ENCODE results near the gene MTCP1. TPM values are rescaled to one million over a fixed set of nuclear protein-coding genes. Genes with fewer than 3 reads are reported as not detected.

The MTCP1 gene
- total RNA-seq, 1 donor from 2014 or later, result 0.29 TPM

GRCh38 chrX:155055494-155055893, 15.4 kb downstream of the MTCP1 start:
- H3K4me3 ChIP-seq (ENCODE audit: low read depth, low read length), result no peak overlapping the region
- DNase-seq (ENCODE audit: low read depth), result no peak
- no peak for TF ChIP-seq CTCF (conservative IDR thresholded peaks at IDR 0.05; ENCODE audit: low read depth, low read length)

- no peak for TF ChIP-seq CTCF (conservative IDR thresholded peaks at IDR 0.05; ENCODE audit: low read depth, low read length)
- no peak overlapping the region for H3K4me3 ChIP-seq (ENCODE audit: low read depth, low read length)
- no peak for DNase-seq (ENCODE audit: low read depth)
Measured at GRCh38 chrX:155054255-155054654, 16.7 kb downstream of the MTCP1 start.

- TF ChIP-seq CTCF (conservative IDR thresholded peaks at IDR 0.05; ENCODE audit: low read depth, low read length), result no peak
- DNase-seq (ENCODE audit: low read depth), result no peak
- H3K4me3 ChIP-seq (ENCODE audit: low read depth, low read length), result no peak overlapping the region
Measured at GRCh38 chrX:155053656-155054055, 17.3 kb downstream of the MTCP1 start.

- TF ChIP-seq CTCF (conservative IDR thresholded peaks at IDR 0.05; ENCODE audit: low read depth, low read length), result no peak
Measured at GRCh38 chrX:155052738-155053498, 18.0 kb downstream of the MTCP1 start.

GRCh38 chrX:155048977-155049619, 21.8 kb downstream of the MTCP1 start:
- no peak overlapping the region for H3K4me3 ChIP-seq (ENCODE audit: low read depth, low read length)
- peak; percentile 76 for TF ChIP-seq CTCF (conservative IDR thresholded peaks at IDR 0.05; ENCODE audit: low read depth, low read length)
- DNase-seq (ENCODE audit: low read depth), result no peak

More at GRCh38 chrX:155052738-155053498, 18.0 kb downstream of the MTCP1 start:
- DNase-seq (ENCODE audit: low read depth), result no peak
- peak overlapping the region; percentile 34 for H3K4me3 ChIP-seq (ENCODE audit: low read depth, low read length)

- no peak for DNase-seq (ENCODE audit: low read depth)
- no peak for TF ChIP-seq CTCF (conservative IDR thresholded peaks at IDR 0.05; ENCODE audit: low read depth, low read length)
- H3K4me3 ChIP-seq (ENCODE audit: low read depth, low read length), result no peak overlapping the region
Measured at GRCh38 chrX:155046811-155047528, 24.0 kb downstream of the MTCP1 start.

All from epithelial cell of proximal tubule (primary cell).